HG03575 (cell line): ENCODE results near the gene MOV10.

Experiments used
- ATAC-seq: cut with Tn5 transposase; IDR thresholded peaks from one replicate; pipeline ENCODE4 v1.9.1; 2021; ENCODE audit not compliant: unreplicated experiment, insufficient number of reproducible peaks, low FRiP score; ENCODE audit errors: extremely low read depth

The MOV10 gene

GRCh38 chr1:112696578-112697314, 22.3 kb downstream of the MOV10 start:
- no peak for ATAC-seq

- ATAC-seq = no peak
Observed at GRCh38 chr1:112697781-112698201, 23.3 kb downstream of the MOV10 start.

- no peak for ATAC-seq
Observed at GRCh38 chr1:112698366-112699310, 24.2 kb downstream of the MOV10 start.

GRCh38 chr1:112699425-112700144, 25.1 kb downstream of the MOV10 start:
- no peak for ATAC-seq

GRCh38 chr1:112700290-112701226, 26.1 kb downstream of the MOV10 start:
- no peak for ATAC-seq

GRCh38 chr1:112701227-112702066, 27.0 kb downstream of the MOV10 start:
- ATAC-seq = no peak

- no peak for ATAC-seq
Observed at GRCh38 chr1:112702067-112702395, 27.6 kb downstream of the MOV10 start.

- ATAC-seq = no peak
Observed at GRCh38 chr1:112702420-112703261, 28.2 kb downstream of the MOV10 start.

- no peak for ATAC-seq
Observed at GRCh38 chr1:112703706-112704105, 29.2 kb downstream of the MOV10 start.

GRCh38 chr1:112704391-112704933, 30.0 kb downstream of the MOV10 start:
- no peak for ATAC-seq

GRCh38 chr1:112704934-112705627, 30.6 kb downstream of the MOV10 start:
- no peak for ATAC-seq

- no peak for ATAC-seq
Observed at GRCh38 chr1:112706505-112707220, 32.2 kb downstream of the MOV10 start, which contains the start of gene RHOC. Gene RHOC, minus strand, starts transcription at chr1:112707127. Its CDS starts 3,328 bp downstream, at chr1:112703799.

- no peak for ATAC-seq
Observed at GRCh38 chr1:112707221-112708001, 33.0 kb downstream of the MOV10 start.

GRCh38 chr1:112708002-112708448, 33.6 kb downstream of the MOV10 start:
- no peak for ATAC-seq

- ATAC-seq = no peak
Observed at GRCh38 chr1:112708489-112708888, 34.0 kb downstream of the MOV10 start.
